WERI-Rb-1 (cell line): Measurements from ENCODE around the gene MYH15.

ENCODE experiments used
- DNase-seq: peaks from one replicate; pipeline ENCODE4 v3.0.0-alpha.2; 2020
- H3K27ac ChIP-seq: fragments of 250-450 bp; sonication (Bioruptor Pico); 2 replicates; pipeline ENCODE4 v1.5.1; 2020; ENCODE audit warnings: mild to moderate bottlenecking, moderate library complexity
- H3K27me3 ChIP-seq: fragments of 250-450 bp; sonication (Bioruptor Pico); 2 replicates; pipeline ENCODE4 v1.5.1; 2021; ENCODE audit warnings: mild to moderate bottlenecking, low read depth, moderate library complexity; ENCODE audit not compliant: insufficient read depth, severe bottlenecking
- H3K36me3 ChIP-seq: fragments of 250-450 bp; sonication (Bioruptor Pico); 2 replicates; pipeline ENCODE4 v1.5.1; 2020; ENCODE audit warnings: mild to moderate bottlenecking, moderate library complexity
- H3K4me3 ChIP-seq: 2 replicates; pipeline ENCODE4 v1.5.1; 2011; ENCODE audit warnings: low read depth, mild to moderate bottlenecking, control low read depth, low read length
- H3K9me3 ChIP-seq: fragments of 250-450 bp; sonication (Bioruptor Pico); 2 replicates; pipeline ENCODE4 v1.5.1; 2021; ENCODE audit warnings: mild to moderate bottlenecking, moderate library complexity; ENCODE audit not compliant: severe bottlenecking
- CTCF ChIP-seq: IDR thresholded peaks from 2 replicates; pipeline ENCODE4 v1.5.1; 2011; ENCODE audit warnings: low read depth, mild to moderate bottlenecking, control low read depth, inconsistent platforms, low read length

MYH15 gene

GRCh38 chr3:108527817-108528216 lies 17.4 kb upstream of the MYH15 start:
- DNase-seq, result no peak
- no peak overlapping the region for H3K27ac ChIP-seq
- TF ChIP-seq CTCF, result no peak
- H3K27me3 ChIP-seq, result no peaks in the 10 kb centered on the region
- H3K9me3 ChIP-seq, result no peaks in the 10 kb centered on the region
- H3K4me3 ChIP-seq, result no peak overlapping the region
- H3K36me3 ChIP-seq, result no peaks in the 10 kb centered on the region

- no peak for TF ChIP-seq CTCF
- H3K4me3 ChIP-seq, result no peak overlapping the region
- H3K27ac ChIP-seq, result no peak overlapping the region
- H3K27me3 ChIP-seq, result no peaks in the 10 kb centered on the region
- no peaks in the 10 kb centered on the region for H3K9me3 ChIP-seq
- H3K36me3 ChIP-seq, result no peaks in the 10 kb centered on the region
- peak; percentile 33 for DNase-seq
These were observed 16.7 kb upstream of the MYH15 start for GRCh38 chr3:108527109-108527508.

GRCh38 chr3:108525971-108526370 lies 15.6 kb upstream of the MYH15 start:
- no peaks in the 10 kb centered on the region for H3K36me3 ChIP-seq

GRCh38 chr3:108525256-108525655 lies 14.9 kb upstream of the MYH15 start:
- H3K27ac ChIP-seq, result no peak overlapping the region
- no peaks in the 10 kb centered on the region for H3K27me3 ChIP-seq
- TF ChIP-seq CTCF, result no peak
- H3K4me3 ChIP-seq, result no peak overlapping the region
- no peaks in the 10 kb centered on the region for H3K9me3 ChIP-seq
- no peak for DNase-seq
- no peaks in the 10 kb centered on the region for H3K36me3 ChIP-seq

More at GRCh38 chr3:108525971-108526370, 15.6 kb upstream of the MYH15 start:
- no peak overlapping the region for H3K27ac ChIP-seq
- no peak overlapping the region for H3K4me3 ChIP-seq
- DNase-seq, result no peak
- no peak for TF ChIP-seq CTCF
- H3K9me3 ChIP-seq, result no peaks in the 10 kb centered on the region
- no peaks in the 10 kb centered on the region for H3K27me3 ChIP-seq

- TF ChIP-seq CTCF, result no peak
- H3K27me3 ChIP-seq, result no peaks in the 10 kb centered on the region
These were observed 14.1 kb upstream of the MYH15 start for GRCh38 chr3:108524537-108524936.

GRCh38 chr3:108518895-108519294 lies 8.5 kb upstream of the MYH15 start:
- H3K4me3 ChIP-seq, result no peak overlapping the region
- no peaks in the 10 kb centered on the region for H3K9me3 ChIP-seq
- no peak overlapping the region for H3K27ac ChIP-seq
- no peaks in the 10 kb centered on the region for H3K27me3 ChIP-seq
- DNase-seq, result no peak
- H3K36me3 ChIP-seq, result no peaks in the 10 kb centered on the region
- TF ChIP-seq CTCF, result no peak

More at GRCh38 chr3:108524537-108524936, 14.1 kb upstream of the MYH15 start:
- Histone ChIP-seq H3K36me3 (no peaks in the 10 kb centered on the region), H3K9me3 (no peaks in the 10 kb centered on the region), H3K4me3 (no peak overlapping the region), H3K27ac (no peak overlapping the region)
- no peak for DNase-seq
